Neuron (in vitro differentiated cells): ENCODE data around the gene UBQLN4.

Experiments
- H2AFZ ChIP-seq: one replicate; pipeline ENCODE4 v1.6.1; 2013; ENCODE audit warnings: low read depth, mild to moderate bottlenecking, inconsistent platforms, low read length, moderate library complexity
- H3K27me3 ChIP-seq: one replicate; pipeline ENCODE4 v1.6.1; 2013; ENCODE audit warnings: low read length; ENCODE audit not compliant: insufficient read depth
- H3K36me3 ChIP-seq: one replicate; pipeline ENCODE4 v1.6.1; 2013; ENCODE audit warnings: low read length; ENCODE audit not compliant: insufficient read depth
- H3K4me1 ChIP-seq: one replicate; pipeline ENCODE4 v1.6.1; 2013; ENCODE audit warnings: low read length; ENCODE audit not compliant: insufficient read depth
- H3K4me3 ChIP-seq: 2 replicates; pipeline ENCODE4 v1.5.1; 2013; ENCODE audit warnings: mild to moderate bottlenecking, low read length, moderate library complexity
- H3K9me3 ChIP-seq: one replicate; pipeline ENCODE4 v1.6.1; 2013; ENCODE audit warnings: low read length

Gene UBQLN4

DNA sequence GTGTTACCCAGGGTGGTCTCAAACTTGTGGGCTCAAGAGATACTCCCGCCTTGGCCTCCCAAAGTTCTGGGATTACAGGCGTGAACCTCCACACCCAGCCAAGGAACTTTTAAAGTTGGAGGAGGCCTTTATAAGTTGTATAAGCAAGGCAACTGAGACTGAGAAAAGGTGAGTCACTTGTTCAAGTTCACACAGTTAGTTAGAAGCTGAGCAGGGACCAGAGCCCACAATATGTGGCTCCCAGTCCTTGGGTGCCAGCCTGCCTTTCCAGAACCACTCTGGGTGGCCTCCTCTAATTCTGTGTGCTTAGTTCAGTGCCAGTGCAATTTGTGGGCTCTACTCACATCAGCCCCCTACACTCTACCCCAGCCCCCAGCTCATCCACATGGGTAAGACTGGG is 11.0 kb upstream of the UBQLN4 start:
- Histone ChIP-seq H3K27me3 (no peaks in the 10 kb centered on the region), H3K9me3 (no peaks in the 10 kb centered on the region)

DNA sequence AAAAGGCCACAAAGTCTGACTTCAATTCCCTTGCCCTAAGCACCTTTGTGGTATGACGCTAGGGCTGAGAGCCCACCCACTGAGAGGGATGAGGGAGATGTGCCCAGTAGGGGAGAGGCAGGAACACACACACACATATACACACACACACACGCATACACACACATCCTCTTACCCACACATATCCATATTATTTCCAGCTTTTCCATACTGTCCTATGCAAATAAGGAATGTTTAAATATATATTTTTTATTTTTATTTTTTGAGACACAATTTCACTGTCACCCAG is 10.3 kb upstream of the UBQLN4 start:
- Histone ChIP-seq H3K4me3 (no peak overlapping the region), H3K4me1 (peaks cover 8% of the 10 kb centered on the region), H3K36me3 (no peaks in the 10 kb centered on the region), H2AFZ (no peak overlapping the region), H3K27me3 (no peaks in the 10 kb centered on the region), H3K9me3 (no peaks in the 10 kb centered on the region)

More for the DNA sequence above, 11.0 kb upstream of the UBQLN4 start:
- peaks cover 8% of the 10 kb centered on the region for H3K4me1 ChIP-seq
- H3K4me3 ChIP-seq = no peak overlapping the region
- H2AFZ ChIP-seq = no peak overlapping the region
- H3K36me3 ChIP-seq = no peaks in the 10 kb centered on the region

DNA sequence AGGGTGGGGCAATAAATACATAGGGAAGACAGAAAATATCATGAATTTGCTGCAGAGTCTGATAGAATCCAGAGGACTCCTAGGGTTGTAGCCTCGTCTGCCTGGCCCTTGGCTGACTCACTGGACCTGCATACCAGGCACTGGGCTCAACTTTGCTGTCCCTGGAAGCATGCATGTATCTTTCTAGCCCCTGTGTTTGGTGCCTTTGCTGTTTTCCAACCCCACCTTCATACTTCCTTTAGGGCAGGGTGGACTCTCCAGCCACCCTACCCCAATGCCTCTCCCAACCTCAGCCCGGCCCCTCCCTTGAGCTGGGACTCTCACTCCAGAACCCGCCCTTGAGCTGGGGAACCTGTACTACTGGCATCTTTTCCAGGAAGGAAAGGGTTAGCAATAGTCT is 8.6 kb upstream of the UBQLN4 start:
- Histone ChIP-seq H3K4me1 (peaks cover 8% of the 10 kb centered on the region), H3K27me3 (no peaks in the 10 kb centered on the region), H3K9me3 (no peaks in the 10 kb centered on the region), H3K4me3 (no peak overlapping the region), H2AFZ (no peak overlapping the region), H3K36me3 (peaks cover 7% of the 10 kb centered on the region)

DNA sequence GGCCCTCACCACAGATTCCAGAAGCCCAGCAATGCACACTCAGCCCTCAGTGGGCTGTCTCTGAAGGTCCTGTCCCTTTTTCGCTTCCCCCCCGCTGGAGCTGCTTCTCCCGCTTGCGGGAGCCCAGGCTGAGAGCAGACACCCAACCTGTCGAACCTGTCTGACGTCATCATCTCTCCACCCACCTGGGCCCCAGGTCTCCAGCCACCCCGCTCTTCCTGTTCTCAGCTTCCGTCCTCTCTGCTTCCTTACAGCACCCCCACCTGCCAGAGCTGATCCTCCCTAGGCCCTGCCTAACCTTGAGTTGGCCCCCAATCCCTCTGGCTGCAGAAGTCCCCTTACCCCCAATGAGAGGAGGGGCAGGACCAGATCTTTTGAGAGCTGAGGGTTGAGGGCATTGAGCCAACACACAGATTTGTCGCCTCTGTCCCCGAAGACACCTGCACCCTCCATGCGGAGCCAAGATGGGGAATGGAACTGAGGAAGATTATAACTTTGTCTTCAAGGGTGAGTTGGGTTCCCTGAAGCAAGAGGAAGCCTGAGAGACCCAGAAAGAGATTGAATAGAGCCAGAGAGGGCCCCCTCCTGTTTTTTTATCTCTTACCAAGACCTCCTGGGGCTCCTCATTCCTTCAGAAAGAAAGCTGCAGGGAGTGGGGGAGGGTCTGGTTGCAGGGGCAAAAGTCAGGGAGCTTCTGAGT is 7.5 kb upstream of the UBQLN4 start, which contains the start of gene RAB25:
TSS of gene RAB25 (plus strand) at position 224 of the 700 bp plus-strand sequence. CDS start at position 465, 241 bp downstream.
- peaks cover 8% of the 10 kb centered on the region for H3K4me1 ChIP-seq
- peaks cover 7% of the 10 kb centered on the region for H3K36me3 ChIP-seq
- H2AFZ ChIP-seq = no peak within 1 kb of the TSS
- H3K4me3 ChIP-seq = no peak within 1 kb of the TSS
- H3K9me3 ChIP-seq = no peaks in the 10 kb centered on the region
- H3K27me3 ChIP-seq = no peaks in the 10 kb centered on the region

DNA sequence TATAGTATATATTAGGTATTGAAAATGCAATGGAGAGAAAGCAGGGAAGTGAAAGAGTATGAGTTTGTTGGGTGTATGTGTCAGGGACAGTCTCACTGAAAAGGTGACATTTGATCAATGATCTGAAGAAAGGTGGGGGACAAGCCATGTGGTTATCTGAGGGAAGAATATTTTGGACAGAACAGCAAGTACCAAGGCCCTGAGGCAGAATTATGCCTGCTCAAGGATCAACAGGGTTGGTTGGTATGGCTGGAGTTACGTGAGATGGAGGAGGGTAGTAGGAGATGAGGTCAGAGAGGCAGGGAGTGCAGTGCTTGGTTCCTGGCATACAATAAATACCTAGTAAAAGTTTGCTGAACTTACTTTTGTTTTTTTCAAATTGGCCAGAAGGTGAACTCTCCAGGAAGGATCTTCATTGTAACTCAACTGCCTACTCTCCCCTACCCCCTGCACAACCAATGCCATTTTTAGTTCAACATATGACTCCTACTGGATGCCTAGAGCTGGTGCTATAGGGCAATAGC is 2.8 kb upstream of the UBQLN4 start:
- H2AFZ ChIP-seq = no peak overlapping the region
- no peaks in the 10 kb centered on the region for H3K9me3 ChIP-seq
- peaks cover 7% of the 10 kb centered on the region for H3K36me3 ChIP-seq
- no peaks in the 10 kb centered on the region for H3K27me3 ChIP-seq
- no peak overlapping the region for H3K4me3 ChIP-seq
- H3K4me1 ChIP-seq = peaks cover 15% of the 10 kb centered on the region

DNA sequence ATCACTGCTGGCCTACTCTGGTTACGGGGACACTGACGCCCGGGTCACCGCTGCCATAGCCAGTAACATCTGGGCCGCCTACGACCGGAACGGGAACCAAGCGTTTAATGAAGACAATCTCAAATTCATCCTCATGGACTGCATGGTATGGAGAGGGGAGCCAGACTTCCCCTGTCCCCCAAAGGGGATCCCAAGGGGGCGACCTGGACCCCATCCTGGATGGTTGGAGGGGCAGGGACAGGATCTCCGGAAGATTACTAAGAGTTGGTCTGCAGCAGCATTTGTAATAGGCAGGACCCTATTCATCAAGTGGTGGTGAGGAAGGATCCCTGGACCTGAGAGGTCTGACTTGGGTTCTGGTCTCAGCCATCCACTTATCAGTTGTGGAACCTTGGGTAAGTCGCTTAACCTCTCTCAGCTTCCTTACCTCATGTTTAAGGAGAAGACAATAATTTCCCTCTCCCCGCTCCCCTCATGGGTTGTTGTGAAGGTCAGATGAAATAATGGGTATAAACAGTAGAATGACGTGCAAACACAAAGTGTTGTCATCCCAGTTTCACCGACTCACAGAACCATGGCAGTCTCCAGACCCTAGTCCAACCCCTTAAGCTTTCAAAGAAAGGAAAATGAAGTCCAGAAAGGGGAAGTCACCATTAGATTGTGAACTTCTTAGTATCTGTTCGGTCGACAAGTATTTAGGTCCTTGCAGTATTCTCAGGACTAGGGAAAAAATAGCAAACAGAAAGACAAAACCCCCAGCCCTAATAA is 1.9 kb upstream of the UBQLN4 start:
- peak overlapping the region; percentile 78 for H3K4me3 ChIP-seq
- no peaks in the 10 kb centered on the region for H3K9me3 ChIP-seq
- H3K27me3 ChIP-seq = no peaks in the 10 kb centered on the region
- H3K36me3 ChIP-seq = peaks cover 14% of the 10 kb centered on the region
- peaks cover 10% of the 10 kb centered on the region for H3K4me1 ChIP-seq
- peak overlapping the region; percentile 78 for H2AFZ ChIP-seq

DNA sequence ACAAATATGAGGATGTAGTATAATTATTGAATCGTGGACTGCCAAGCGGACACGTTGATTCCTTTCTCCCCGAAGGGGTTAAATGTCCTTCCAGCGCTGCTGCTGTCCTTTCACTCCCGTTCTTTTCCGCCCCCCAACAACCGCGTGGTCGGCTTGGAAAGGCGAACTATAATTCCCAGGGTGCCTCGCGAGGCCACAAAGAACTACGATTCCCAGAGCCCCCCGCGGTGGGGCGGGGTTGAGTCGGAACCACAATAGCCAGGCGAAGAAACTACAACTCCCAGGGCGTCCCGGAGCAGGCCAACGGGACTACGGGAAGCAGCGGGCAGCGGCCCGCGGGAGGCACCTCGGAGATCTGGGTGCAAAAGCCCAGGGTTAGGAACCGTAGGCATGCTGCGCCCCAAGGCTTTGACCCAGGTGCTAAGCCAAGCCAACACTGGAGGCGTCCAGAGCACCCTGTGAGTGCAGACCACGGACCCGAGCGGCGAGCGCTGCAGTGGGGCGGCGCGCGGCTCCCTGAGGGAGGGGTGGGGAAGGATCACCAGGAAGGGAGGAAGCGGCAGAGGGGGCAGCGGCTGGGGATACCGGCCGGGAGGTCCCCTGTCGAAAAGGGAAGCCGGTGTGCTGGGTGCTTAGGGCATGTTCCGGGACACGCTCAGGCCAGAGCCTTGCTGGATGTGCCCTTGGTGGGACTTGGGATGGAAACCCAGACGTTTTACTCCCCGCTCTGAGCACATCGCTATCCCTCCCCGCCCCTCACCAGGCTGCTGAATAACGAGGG is 1.1 kb upstream of the UBQLN4 start, which contains the start of gene LAMTOR2:
TSS of gene LAMTOR2 (plus strand) at position 283 of the 781 bp plus-strand sequence. CDS start at position 391, 108 bp downstream.
- H3K4me1 ChIP-seq = peaks cover 10% of the 10 kb centered on the region
- H3K4me3 ChIP-seq = peak within 1 kb of the TSS; percentile 78
- H3K27me3 ChIP-seq = no peaks in the 10 kb centered on the region
- peaks cover 22% of the 10 kb centered on the region for H3K36me3 ChIP-seq
- H3K9me3 ChIP-seq = no peaks in the 10 kb centered on the region
- H2AFZ ChIP-seq = peak within 1 kb of the TSS; percentile 78

DNA sequence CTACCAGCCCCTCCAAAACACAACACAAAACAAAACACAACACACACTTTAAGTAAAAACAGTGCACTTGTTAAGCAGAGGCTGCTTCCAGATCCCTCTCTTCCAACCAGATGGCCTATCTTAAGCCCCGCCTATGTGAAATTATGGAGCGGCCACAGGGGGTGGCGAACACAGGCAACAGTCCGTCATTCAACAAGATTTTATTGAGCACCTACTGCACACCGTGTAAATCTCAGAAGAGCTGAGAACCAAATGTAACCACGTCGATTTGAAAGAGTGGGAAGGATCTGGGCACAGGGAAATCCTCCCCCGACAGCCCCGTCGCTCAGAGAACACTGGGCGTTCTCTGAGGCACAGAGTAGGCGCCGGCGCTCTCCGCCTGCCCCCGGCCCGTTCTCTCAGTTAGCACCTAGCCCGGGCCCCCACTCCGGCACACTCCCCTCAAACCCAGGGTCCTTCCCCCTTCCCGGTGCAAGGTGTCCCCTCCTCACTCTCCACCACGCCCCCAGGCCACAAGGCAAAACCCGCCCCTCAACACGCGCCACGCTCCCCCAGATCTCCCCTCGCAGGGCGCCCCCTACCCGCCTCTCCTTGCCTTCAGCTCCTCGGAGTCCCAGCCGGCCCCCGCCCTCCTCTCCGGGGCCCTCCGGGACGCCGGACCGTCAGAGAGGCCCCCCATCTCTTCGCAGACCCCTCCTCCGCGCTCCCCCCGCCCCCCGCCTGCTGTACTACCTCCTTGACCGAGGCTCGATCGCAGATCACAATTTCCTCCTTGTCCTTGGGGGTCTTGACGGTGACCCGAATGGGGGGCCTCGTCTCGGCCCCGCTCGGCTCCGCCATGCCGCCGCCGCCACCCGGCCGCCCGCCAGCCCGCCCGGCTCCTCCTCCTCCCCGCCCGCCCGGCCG is 483 bp downstream of the UBQLN4 start:
- H3K36me3 ChIP-seq = peaks cover 35% of the 10 kb centered on the region
- H3K4me3 ChIP-seq = peak overlapping the region; percentile 75
- H3K9me3 ChIP-seq = no peaks in the 10 kb centered on the region
- H3K4me1 ChIP-seq = peaks cover 10% of the 10 kb centered on the region
- no peaks in the 10 kb centered on the region for H3K27me3 ChIP-seq
- no peak overlapping the region for H2AFZ ChIP-seq

DNA sequence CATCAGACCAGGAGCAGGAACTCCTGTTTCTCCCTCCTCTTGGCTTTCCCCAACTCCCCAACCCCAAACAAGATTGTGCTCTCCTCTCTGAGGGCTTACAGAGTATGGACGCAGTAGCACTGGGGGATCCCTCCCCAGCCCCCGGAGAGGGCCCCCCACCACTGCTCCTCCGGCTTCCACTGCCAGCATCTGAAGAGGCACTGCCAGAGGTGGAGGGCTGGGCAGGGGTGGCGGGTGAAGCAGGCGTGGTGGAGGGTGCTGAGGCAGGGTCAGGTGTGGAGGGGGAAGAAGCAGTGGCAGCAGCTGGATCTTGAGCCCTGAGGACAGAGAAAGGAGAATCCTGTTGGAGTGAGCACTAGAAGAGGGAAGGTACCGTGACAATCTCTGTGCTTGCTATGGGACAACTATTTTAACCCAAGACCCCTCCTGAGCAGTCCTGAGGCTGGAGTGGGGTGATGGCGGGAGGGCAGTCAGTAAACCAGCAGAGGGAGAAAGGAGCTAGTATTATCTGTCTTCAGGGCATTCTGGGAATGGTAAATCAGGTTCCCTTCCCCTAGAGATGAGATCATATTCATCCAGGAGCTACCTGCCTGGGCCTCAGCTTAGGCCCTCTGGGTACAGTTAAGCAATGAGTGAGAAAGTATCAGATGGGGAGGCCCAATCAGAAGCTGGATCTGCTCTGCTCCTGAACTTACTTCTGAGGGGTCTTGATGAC is 2.4 kb downstream of the UBQLN4 start:
- peaks cover 10% of the 10 kb centered on the region for H3K4me1 ChIP-seq
- H3K9me3 ChIP-seq = no peaks in the 10 kb centered on the region
- H2AFZ ChIP-seq = no peak overlapping the region
- H3K27me3 ChIP-seq = no peaks in the 10 kb centered on the region
- H3K4me3 ChIP-seq = no peak overlapping the region
- peaks cover 37% of the 10 kb centered on the region for H3K36me3 ChIP-seq

DNA sequence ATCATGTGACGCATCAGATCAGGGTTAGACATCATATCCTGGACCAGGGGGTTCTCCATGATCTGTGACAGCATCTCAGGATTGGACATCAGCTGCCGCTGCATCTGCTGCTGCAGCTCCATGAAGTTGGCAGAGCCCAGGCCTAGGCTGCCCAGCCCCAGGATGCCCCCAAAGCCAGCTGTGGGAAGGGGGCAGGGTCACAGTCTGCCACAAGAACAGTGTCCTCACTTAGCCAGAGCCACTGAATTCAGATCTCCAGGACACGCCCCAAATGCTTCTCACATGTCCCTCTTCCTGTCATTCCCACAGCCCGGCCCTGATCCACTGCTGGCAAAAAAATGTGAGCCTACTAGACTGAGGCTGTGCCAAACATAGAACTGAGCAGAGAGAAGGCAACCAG is 3.2 kb downstream of the UBQLN4 start:
- peaks cover 6% of the 10 kb centered on the region for H3K4me1 ChIP-seq
- no peaks in the 10 kb centered on the region for H3K9me3 ChIP-seq
- peaks cover 39% of the 10 kb centered on the region for H3K36me3 ChIP-seq
- no peak overlapping the region for H2AFZ ChIP-seq
- no peak overlapping the region for H3K4me3 ChIP-seq
- H3K27me3 ChIP-seq = no peaks in the 10 kb centered on the region

DNA sequence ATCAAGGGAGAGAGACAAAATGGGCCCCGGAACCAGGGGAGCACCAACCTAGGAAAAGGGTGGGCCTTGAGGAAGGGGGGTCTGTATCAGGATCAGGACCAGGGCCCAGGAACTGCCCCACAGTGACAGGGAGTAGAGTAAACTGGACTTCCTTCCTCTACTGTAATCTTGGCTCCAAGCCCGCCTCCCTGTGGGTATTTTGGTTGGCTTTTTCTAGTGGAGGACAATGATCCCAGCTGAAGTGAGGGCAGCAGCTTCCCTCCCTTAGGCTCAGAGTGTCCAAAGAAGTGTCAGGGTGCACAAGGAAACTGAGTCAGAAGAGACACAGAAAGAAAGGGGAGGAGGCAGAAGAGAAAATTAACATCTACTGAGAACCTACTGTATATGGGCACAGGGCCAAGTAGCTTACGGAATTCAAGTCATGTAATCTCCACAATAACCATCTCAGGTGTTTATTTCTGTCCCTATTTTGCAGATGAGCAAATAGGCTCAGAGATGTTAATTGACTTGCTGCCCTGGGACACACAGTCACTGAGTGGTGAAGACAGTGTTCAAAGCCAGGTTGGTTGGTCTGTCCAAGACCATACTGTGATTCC is 4.8 kb downstream of the UBQLN4 start:
- Histone ChIP-seq H3K9me3 (no peaks in the 10 kb centered on the region), H3K4me3 (no peak overlapping the region), H3K36me3 (peaks cover 53% of the 10 kb centered on the region), H3K4me1 (peaks cover 3% of the 10 kb centered on the region), H3K27me3 (no peaks in the 10 kb centered on the region), H2AFZ (no peak overlapping the region)
